Activated effector memory CD4-positive, alpha-beta T cell treated with anti-CD3 and anti-CD28 coated beads, Interleukin-2, amount 50 U/mL, for 16 hours (primary cell): Measurements from ENCODE around the gene ETFDH.
"Not testable (repeated sequence)": the region's sequence is repeated elsewhere in the genome, so short reads cannot be mapped to it uniquely, and the experiment has no call there.

Source experiments
- DNase-seq: peaks from one replicate; pipeline ENCODE4 v3.0.0-alpha.2; 2020

ETFDH gene

DNA sequence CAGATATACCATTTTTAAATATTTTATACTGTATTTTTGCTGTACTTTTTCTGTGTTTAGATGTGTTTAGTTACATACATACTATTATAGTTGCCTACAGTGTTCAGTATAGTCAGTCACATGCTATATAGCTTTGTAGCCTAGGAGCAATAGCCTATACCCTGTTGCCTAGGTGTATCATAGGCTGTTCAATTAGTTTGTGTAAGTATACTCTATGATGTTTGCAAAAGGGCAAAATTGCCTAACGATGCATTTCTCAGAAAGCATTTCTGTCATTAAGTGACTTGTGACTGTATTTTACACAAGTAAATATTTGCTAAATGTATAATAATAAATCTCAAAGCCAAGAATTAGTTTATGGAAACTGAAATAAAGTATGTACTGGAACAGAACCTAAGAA, 9.5 kb downstream of the ETFDH start:
- DNase-seq: no peak

DNA sequence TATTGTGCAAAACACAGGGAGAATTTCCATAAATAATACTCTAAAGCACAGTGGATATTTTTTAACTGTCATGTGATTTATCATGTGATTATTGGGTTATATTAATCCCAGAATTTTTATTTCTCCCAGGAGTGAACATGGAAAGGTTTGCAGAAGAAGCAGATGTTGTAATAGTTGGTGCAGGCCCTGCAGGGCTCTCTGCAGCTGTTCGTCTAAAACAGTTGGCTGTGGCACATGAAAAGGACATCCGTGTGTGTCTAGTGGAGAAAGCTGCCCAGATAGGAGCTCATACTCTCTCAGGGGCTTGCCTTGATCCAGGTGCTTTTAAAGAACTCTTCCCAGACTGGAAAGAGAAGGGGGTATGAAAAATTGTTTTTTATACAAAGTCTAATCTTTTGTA, 10.0 kb downstream of the ETFDH start:
- no peak for DNase-seq

DNA sequence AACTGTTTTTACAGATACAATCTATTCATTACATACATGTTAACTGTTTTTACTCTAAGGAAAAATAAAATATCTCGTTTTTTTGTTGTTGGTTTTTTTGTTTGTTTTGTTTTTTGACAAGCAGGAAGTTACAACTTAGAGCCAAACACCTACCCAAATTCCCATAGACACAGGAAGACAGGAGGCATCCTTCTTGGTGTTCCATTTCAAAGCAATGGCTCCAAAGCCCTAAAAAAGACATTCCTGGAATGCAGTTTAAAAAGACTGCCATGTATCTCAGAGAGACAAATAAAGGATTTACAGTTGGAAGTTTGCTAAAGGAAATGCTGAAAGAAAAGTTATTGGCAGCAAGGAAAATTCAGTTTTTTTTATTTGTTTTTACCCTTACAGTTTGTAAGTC, 16.7 kb downstream of the ETFDH start:
- no peak for DNase-seq

DNA sequence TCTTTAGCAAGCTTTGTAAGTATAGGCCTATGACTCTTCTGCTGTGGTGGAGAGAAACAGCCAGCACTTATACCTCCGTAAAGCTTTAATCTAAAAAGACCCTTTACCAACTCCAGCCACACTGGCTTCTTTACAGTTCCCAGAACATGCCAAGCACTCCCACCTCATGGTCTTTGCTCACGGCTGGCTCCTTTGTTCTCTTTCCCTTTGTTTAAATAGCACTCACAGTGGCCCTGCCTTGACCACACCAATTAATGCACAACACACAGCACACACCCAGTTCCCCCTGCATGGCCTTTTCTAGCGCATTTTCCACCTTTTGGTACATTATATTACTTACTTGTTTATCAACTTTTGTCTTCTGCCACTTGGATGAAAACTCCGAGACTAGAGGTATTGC, 32.2 kb downstream of the ETFDH start:
- no peak for DNase-seq

DNA sequence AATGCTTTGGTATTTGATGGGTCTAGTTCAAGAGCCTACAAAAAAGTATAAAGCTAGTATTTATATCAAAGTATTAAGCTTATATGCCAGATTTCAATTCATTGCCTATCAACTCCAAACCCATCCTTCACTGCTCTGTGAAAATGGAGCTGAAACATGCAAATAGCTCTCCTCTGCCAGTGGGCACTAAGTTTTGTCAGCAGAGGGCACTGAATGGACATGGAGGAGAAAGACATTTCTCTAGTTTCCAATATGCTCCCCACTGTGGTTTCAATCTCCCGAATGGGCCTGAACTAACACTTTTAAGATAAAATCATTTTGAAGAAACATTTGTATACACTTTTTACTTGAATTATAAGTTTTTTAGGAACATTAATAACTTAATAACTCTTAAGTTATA, 38.7 kb downstream of the ETFDH start:
- DNase-seq: no peak

DNA sequence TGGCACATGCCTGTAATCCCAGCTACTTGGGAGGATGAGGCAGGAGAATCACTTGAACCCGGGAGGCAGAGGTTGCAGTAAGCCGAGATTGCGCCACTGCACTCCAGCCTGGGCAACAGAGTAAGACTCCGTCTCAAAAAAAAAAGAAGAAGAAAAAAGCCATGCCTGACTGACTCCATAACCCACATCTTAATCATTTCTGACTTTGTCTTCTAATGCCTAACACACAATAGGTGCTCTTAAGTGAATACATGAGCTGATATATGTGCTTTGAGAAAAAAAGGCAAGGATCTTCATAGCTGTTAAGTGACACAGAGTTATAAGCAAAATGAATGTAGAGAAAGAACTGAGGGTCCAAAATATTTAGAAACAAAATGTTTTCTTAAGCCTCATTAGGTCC, 40.5 kb downstream of the ETFDH start:
- DNase-seq: not testable (repeated sequence)

DNA sequence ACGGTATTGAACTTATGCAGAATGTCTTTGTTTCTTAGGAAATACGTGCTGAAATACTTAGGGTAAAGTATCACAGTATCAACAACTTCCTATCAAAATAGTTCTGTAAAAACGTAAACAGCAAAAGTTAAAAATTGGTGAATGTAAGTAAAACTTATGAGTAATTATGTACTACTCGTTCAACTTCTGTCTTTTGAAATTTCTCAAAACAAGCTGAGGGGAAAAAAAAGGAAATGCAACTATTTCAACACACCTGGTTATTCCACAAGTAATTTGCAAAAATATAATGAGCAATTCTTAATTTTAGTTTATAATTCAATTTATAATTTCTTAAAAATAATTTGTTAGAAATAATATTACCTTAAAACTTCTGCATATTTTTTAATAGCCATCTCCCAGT, 42.8 kb downstream of the ETFDH start:
- no peak for DNase-seq

DNA sequence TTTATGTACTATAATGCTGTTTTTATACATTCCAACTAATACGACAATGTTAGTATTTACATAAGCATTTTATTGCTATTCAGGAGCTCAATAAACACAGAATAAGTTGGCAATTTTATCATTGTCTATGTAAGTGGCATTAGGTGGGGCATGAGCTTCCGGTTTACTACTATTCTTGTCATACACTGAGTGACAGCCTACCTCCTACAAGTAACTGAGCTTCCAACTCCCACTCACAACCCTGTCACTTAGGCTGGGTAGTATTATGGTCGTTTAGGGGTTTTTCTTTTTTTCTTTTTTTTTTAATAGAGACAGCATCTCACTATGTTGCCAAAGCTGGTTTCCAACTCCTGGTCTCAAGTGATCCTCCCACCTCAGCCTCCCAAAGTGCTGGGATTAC, 43.7 kb downstream of the ETFDH start:
- no peak for DNase-seq

DNA sequence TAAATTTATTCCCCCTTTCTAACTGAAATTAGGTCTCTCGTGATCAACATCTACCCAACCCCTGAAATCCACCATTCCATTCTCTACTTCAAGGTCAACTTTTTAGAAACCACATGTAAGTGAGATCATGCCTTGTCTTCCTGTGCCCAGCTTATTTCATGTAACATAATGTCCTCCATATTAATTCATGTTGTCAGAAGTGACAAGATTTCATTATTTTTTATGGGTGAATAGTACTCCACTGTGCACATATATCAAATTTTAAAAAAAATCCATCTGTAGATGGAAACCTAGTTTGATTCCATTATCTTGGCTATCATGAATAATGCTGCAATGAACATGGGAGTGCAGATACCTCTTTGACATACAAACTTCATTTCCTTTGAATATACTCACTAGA, 49.6 kb downstream of the ETFDH start:
- DNase-seq: no peak

DNA sequence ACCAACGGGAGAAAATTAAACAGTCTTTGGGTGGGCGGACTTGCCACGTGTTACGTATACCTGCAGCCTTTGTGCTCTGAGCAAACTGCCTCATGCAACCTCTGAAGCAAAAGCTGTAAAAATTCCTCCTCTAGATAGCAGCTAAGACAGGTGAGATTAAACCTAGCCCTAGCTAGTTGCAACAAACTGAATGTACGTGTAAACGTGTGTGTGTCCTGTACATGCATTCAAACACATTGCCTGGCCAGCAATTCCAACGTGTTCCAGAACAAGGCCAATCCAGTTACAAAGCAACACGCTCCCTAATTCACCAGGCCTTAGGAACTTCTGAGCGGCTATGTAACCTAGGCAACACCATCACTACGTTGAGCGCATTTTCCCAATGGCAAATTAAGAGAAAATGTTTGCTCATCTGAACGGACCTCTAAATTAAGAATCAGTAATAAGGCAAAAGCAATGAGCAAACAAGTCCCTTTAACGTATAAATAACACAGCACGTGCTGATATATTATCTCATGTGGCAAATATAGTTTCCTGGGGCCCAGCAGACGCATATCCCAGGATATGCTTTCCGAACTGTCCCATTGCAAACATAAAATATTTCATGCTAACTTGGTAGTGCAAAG, 50.3 kb downstream of the ETFDH start:
- DNase-seq: no peak

DNA sequence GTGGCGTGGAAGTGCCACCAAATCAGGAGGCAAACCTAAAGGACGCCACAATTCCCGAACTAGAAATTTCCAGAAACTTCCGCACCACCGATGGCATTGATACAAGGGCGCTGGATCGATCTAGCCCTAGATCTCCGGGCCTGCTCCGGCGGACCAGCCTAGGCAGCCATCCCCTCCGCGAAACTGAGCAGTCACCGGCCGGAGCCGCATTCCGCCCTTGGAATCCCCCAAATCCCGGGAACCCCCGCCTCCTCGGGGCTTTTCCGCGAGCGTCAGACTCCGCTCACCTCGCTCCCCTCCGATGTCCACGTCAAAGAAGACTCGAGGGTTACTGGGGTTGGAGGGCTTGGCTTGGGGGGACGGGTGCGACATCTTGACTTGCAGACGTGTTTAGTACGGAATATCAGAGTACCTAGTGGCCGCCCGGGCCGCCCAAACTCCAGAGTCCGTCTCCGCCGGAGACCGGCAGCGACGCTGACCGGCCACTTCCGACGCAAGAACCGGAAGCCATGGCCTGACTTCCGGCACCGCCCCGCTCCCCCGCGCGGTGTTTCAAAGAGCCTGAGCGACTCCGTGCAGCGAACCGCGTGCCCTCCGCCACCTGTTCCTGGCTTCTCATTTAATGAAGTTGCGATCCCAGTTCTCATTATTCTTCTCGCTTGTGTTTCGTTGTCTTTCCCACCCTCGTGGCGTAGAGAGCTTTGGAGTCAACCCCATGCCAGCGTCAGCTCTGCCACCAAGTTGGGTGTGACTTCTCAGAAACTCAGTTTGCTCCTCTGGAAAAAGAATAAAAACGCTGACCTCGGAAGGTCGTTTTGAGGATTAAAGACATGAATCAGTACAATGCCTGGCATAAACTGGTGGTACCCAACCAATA, 51.1 kb downstream of the ETFDH start, which contains the start of gene PPID:
PPID (minus strand) TSS at position 480 of the 877 bp plus-strand sequence; CDS start at position 372, 108 bp downstream.
- peak; percentile 94 for DNase-seq

DNA sequence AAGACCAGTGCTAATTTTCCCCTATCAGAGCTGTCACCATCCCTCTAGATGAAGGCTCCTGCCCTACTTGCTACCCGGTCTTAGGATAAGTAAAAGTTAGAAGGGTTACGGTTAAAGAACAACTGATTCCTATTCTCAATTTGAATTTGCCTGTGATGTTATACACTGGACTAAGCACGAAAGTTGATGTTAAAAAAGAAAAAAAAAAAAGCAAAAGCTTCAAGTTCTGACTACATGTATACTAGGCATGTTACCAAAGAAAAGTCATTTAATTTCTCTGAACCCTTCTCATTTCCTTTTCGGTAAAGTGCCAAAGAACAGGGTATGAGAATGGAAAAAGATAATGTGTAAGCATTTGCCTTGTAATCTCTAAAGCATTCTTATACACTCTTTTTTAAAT, 52.5 kb downstream of the ETFDH start:
- no peak for DNase-seq

DNA sequence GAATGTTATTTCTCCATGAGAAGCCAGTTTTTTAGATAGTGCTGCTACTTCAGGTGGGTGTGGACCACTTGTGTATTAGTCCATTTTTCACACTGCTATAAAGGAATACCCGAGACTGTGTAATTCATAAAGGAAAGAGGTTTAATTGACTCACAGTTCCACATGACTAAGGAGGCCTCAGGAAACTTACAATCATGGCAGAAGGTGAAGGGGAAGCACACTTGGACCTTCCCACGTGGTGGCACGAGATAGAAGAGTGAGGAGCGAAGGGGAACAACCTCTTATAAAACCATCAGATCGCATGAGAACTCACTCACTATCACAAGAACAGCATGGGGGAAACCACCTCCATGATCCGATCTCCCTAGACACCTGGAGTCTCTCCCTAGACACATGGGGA, 54.5 kb downstream of the ETFDH start:
- DNase-seq: no peak

DNA sequence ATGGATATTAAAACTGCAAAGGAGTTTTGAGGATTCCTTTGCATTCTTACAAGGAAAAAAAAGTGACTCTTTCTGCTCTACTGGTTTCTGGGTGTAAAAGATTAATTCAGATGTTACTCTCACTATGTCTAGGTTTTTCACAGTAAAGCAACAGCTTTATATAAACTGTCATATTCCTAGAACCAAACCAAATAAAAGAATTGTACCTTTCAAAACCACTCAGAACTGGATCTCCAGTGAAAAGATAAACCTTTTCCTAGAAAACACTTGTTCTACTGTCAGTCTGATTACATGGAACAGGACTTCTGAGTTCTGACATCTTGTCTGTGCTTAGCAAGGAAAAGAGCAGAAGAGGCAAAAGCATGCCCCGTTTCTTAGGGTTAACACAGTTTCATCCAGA, 56.1 kb downstream of the ETFDH start:
- no peak for DNase-seq

DNA sequence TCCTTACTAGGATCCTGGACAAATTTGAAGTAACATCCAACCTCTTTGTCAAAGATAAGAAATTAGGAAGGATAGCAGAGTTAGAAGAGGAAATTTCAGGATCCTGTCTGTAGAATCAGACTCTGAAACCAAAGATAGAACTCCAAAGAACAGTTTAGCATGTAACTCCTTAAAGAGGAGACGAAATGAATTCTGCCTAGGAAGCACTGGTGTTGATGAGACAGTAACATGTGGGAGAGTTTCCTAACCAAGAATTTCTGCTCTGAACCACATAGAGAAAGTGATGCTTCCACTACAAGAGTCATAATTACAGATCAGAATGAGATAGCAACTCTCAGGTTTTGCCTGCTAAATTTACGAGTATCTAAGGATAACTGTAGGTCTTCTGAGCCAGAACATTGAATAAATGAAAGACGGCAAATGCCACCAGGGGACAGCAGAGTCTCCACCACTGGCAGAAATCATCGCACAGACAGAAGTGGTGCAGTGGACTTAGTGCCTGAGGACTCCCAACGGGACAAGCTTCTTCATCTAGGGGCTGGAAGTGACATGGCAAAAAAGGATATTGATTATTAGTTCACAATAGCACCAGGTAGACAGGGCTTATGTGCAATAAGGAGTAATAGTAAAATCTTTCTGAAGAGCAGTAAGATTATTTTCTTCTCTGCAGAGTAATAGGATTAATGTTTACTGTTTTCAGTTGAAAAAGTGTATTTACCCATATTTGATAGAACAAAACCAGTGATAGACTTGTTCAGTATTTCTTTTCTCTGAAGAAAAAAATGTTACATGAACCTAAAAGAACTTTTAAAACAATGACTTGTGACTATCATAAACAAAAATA, 57.8 kb downstream of the ETFDH start:
- DNase-seq: peak; percentile 76

DNA sequence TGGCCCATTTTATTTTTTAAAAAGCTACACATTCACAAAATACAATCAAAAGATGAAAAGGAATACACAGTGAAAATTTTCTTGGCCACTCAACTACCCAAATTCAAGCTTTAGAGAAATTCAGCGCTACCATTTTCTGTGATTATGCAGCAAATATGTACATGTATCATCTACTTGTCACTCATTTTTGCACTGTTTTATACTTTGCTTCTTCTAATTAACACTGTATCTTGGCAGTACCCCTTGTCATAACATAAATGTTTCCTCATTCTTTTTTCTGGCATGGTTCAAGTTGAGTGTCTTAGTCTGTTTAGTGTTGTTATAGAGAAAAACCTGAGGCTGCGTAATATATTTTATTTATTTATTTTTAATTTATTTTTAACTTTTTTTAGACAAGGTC, 66.8 kb downstream of the ETFDH start:
- DNase-seq: no peak

DNA sequence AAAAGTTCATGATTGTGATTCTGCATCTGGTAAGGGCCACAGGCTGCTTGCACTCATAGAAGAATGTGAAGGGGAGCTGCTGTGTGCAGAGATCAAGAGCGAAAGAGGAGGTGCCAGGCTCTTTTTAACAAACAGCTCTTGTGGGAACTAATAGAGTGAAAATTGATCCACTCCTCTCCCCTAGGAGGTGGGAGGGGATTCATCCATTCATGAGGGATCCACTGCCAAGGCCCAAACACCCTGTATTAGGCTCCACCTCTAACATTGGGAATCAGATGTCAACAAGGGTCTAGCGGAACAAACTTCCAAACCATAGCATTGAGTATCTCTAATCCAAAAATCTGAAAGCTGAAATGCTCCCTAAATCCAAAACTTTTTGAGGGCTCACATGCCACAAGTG, 67.5 kb downstream of the ETFDH start:
- no peak for DNase-seq

DNA sequence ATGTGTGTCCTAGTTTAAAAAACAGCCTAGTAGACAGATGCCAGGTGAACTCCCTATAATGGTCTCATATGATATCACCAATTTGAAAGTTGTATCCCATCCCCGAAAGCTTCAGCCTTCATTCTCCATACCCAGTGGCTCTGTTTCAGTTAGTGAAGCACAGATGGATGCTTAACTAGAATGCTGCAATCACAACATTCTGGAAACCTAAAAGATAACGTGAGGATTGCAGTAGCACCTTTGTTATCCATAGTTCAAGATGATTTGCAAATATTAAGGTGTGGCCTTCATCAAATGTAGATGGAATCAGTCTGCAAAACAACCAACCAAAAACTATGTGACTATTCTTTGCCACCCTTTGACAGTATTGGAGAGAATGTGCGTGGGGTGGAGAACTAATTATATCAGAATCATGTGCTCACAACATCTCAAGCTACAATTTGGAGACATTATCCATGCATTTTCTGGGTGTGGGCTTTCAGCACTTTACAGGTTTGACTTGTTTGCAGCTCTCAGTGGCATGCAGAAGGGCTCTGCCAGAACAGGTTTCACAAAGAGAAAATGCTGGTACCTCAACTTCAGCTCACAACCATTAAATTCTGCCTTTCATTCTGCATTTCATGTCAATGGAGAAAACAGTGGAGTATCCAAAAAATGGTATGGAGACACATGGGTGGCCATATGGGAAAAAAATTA, 69.4 kb downstream of the ETFDH start:
- DNase-seq: no peak

DNA sequence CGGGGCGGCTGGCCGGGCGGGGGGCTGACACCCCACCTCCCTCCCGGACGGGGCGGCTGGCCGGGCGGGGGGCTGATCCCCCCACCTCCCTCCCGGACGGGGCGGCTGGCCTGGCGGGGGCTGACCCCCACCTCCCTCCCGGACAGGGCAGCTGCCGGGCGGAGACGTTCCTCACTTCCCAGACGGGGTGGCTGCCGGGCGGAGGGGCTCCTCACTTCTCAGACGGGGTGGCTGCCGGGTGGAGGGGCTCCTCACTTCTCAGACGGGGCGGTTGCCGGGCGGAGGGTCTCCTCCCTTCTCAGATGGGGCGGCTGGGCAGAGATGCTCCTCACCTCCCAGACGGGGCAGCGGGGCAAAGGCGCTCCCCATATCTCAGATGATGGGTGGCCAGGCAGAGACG, 74.4 kb downstream of the ETFDH start:
- DNase-seq: not testable (repeated sequence)

DNA sequence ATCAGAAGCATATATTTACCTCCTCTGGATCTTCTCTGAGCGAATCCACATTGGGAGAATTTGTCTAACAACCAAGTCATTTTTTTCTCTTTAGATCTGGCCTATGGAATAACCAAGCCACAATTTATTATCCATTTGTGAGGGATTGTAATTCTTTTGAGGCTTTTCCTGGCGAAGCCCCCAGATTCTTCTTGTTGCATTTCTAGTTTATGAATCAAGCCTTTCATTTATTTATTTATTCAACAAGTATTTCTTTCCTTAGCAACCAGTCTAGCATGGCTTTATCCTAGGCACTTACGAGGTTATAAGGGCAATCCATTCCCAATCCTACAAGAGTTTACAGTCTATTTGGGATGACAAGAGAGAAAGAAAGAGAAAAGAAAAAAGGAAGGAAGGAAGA, 78.3 kb downstream of the ETFDH start:
- DNase-seq: no peak

DNA sequence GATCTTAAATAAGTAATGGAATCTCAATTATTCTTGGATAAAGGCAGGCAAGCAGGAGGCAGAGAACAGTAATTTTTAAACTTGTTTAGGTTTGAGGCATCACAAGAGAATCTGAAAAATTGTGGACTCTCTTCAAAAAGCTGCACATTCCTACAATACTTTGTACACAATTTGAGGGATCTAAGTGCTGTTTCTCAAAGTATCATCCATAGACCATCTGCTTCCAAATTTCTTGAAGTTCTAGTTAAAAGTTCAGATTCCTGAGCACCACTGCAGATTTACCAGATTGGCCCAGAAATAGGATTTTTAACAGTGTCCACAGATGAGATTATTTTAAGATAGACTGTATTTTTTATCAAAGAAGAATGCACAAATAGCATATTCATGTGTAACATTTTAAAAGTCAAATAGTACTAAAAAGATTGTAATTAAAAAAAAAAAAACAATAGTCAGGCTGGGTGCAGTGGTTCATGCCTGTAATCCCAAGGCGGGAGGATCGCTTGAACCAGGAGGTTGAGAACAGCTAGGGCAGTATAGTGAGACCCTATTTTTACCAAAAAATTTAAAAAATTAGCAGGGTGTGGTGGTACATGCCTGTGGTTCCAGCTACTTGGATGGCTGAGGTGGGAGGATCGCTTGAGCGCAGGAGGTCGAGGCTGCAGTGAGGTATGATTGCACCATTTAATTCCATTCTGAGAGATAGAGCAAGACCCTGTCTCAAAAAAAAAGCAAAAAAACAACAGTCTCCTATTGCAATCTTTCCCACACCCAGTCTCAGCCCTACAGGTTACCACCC, 82.5 kb downstream of the ETFDH start:
- no peak for DNase-seq

DNA sequence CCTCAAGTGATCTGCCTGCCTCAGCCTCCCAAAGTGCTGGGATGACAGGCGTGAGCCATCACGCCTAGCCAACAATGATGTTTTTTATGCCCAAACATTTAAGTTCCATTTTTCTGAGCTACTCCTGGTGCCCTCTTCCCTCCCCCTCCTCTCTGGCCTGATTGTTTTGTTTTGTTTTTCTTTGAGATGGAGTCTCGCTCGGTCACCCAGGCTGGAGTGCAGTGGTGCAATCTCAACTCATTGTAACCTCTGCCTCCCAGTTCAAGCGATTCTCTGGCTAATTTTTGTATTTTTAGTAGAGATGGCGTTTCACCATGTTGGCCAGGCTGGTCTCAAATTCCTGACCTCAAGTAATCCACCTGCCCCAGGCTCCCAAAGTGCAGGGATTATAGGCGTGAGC, 83.7 kb downstream of the ETFDH start:
- DNase-seq: not testable (repeated sequence)
